Skin of body (tissue), 2 donors: ENCODE measurements around the gene APOBEC4. TPM values are rescaled to one million over a fixed set of nuclear protein-coding genes. Genes with fewer than 3 reads are reported as not detected.

ENCODE experiments used
- DNase-seq: peaks from one replicate; lab custom pipeline; 2025; lab: John Stamatoyannopoulos, UW
- total RNA-seq: library from RNA; depleted of rRNA; stranded (reverse); fragments of >200 nt; gene quantifications from one replicate; pipeline ENCODE4 v1.2.3, GENCODE V29; 2014

The APOBEC4 gene
- total RNA-seq, 1 donor from 2014 or later: not detected

DNA sequence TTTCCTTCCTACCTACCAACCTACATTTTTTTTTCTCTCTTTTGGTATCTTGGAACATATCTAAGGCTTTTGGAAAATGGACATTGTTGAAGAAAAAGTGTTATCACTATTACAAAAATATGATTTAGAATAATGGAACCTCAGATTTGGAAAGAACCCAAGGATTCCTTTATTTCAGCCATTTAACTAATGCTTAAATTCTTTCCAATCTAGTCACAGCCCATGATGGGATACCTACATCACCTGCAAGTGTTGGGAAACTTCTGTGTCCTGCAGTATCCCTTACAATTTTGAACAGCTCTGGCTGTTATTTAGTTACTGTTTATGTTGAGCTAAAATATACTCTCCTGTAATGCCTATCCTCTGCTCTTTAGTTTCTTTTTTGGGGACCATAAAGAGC, 22.3 kb upstream of the APOBEC4 start:
- DNase-seq: no peak

DNA sequence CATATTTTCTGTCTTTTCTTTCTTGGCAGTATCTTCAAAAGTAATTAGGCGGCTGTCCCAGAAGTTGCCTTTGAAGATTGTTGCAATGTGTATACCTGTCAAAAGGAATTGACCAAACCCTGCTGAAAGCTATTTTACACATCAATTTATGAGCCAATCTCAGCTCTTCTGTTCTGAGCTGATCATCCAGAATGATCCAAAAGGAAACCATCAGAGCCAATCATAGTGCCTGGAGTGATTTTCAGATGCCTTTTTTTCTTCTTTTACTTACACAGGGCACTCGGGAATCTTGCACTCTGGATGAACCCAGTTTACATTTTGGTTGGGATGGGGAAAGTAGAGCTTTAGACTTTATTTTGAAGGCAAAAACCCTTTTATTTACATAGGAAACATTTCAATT, 21.8 kb upstream of the APOBEC4 start:
- DNase-seq: peak; percentile 34

DNA sequence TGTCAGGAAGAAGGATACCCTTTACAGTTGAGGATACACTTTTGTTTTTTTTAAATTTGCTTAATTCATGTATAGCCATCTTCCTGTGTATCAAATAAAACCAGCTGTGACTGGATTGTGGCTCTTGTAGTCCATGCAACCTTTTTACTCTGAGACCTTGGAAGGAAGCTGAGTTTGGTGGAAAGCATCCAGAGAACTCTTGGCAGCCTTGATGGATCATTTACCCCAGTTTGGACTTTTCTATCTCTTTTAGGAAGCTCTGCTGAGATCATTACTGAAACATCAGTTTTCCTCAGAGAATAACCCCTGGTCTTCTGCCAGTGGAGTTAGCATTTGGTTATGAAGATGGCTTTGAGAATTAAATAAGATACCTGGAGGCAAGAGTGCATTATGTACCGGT, 21.2 kb upstream of the APOBEC4 start:
- peak; percentile 90 for DNase-seq

DNA sequence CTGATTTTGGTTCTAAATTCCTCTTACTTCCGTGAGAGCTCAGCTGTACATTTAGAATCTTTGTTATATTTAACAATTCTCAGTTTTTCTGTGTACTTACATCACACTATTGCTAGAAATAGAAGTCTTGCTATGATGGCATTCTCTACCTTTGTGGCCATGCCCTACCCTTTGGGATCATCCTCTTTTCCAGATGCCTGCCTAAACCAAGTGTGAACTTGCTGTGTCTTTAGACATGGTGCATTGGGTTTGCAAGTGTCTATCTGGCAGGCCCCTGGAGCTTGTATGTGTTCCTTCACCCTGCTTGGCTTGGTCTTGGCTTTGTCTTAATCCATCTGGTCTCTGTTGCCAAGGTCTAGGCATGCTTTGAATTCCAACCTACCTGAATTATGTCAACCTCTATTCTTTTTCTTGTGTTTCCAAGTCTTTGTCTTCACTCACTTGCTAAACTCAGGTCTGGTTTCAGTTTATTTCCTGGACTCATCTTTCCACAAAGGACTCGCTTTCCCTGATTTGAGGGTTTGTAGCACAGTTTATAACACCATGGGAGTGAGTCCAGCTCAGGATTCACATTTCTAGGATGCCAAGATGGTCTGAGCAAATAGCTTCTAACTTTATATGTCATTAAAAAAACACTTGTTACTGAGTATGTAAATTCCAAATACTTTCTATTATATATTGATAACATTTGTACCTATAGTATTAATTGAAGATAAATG, 20.6 kb upstream of the APOBEC4 start:
- no peak for DNase-seq

DNA sequence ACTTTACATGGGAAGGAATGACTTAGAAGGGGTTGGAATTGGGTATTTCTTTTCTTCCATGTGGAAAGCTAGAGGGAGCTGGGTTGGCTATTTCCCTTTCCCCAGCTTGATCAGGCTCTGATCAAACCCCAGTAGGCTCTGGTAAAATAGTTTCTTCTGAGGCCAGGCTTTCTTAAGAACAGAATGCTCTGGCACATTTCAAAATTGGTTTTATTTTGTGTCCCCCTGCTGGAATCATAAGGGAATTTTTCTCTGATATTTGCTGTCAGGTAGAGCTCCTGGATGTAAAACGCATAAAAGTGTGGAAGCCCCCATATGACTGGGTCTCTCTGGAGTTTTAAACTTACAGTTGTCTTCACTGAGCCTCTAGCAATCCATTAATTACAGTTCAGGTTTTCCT, 17.1 kb upstream of the APOBEC4 start:
- no peak for DNase-seq

DNA sequence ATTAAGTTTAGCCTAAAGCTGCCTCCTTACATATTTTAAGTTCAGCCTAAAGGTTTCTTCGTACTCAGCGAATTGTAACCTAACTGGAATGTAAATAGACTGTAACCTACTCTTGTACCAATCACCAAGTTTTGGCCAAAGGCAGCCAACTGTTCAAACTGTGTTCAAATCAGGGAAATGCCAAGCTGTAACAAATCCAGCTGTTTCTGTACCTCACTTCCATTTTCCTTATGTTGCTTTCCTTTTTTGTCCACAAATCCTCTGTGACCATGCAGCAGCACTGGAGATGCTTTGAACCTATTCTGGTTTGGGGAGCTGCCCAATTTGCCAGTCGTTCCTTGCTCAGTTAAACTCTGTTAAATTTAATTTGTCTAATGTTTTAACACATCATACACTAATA, 3.2 kb upstream of the APOBEC4 start:
- DNase-seq: no peak

DNA sequence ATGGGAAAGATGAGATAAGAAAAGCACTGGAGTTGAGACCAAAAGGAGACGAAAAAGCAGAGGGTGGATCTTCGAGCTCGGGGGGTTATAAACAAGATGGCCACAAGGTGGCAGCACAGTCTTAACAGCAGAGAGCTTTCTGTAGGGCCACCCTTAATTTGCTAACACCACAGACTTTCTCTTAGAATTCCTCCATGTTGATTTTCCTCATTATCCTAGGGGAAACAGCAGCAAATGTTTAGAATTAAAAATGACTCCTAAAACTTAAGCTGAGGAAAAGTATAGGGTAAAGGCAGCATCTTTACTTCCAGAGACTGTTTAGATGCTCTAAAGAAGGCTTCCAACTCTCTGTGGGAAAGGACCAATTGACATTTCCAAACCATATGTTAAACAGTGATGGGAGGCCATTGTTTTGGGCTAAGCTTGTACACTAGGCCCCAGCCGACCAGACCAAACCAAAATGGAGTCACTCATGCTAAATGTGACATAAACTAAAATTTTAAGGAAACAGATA, 2.5 kb upstream of the APOBEC4 start:
- DNase-seq: peak; percentile 72

DNA sequence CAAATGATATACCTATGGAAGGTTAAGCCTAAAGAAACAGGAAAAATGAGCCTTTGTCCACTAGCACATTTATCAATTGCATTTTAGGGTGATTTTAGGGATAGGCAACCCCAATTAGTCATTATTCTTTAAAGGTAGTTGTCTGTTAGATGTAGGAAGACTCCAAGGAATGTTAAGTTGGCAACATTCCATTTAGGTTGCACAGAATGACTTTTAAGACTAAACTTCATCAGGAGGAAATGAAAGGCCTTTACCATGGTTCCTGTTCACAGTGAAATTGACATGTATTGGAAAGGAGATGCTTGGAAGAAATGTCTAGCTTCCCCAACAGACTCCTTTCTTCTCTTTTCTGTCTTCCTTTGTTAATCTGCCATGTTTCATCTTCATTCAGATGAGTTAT, 1.6 kb upstream of the APOBEC4 start:
- no peak for DNase-seq

DNA sequence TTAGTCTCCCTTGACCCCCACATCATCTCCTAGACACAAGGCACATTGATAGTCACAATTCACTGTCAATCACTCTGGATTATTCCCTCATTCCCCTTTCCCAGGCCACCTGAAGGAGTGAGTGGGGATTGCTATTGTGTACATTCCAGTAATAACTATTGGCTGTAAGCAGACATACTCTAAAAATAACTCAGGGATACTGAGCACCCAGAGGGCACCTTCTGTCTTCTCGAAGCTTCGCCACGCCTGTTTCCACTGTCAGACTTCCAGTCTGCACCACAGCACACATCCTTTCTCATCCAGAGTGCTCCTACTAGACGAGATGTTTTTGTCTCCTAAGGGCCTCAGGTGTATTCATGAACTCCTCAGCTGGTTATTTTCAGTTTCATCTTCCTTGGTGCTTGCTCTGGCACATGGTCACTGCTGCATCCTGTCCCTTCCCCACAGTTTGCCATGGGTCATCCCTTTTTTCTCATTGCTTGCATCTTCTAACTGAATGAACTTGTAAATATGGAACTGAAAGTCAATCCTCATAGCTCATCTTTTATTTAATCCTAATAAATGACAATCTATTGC, 848 bp upstream of the APOBEC4 start:
- DNase-seq: no peak

DNA sequence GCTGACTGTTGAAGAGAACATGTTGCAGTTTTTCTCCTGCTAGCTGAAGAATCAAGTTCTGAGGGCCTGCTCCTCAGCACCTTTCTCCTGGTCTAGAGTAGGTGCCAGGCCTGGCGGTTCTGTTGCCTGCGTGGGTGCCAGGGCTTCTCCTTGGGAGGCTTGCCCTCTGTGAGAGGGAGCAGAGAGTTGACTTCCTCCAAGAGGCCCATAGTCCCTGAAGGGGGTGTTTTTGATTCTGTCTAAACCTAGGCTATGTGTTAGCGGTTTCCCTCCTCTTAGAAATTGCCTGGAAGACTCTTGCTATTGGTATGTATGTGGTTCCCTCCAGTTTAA, 312 bp upstream of the APOBEC4 start:
- no peak for DNase-seq

DNA sequence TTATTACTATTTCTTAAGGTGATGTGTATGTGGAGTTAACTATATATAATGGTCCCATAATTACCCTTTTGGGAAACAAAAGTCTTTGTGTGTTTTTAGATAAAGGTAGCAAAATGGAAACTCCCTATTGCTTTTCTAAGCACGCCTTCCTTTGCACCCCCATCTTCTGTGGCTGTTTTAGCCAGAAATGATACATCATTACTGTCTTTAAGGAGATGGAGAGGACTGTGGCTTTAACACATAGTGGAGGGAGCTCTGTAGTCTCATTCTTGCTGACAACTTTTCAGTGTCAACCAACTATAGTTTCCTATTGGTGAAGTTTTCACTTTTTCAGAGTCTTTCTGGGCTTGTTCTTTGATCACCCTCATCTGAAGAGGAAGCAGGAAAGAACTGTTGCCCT, 1.0 kb downstream of the APOBEC4 start:
- no peak for DNase-seq

DNA sequence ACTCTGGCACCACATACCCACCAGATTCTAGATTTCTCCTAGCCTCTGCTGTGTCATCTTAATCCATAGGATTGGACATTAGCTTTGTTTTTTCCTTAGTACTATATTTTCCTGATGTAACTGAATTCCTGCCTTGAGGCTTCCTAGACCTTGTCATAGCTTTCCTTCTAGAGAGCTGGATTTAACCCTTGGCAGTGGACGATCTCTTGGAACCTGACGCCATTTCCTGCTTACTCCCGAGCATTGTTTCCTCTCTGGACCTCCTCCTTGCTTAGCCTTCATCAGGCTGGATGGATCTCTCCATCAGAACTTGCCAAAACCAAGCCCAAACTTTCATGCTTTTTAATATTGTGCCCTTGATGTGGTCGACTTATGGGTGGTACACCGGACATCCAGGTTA, 1.5 kb downstream of the APOBEC4 start:
- no peak for DNase-seq

DNA sequence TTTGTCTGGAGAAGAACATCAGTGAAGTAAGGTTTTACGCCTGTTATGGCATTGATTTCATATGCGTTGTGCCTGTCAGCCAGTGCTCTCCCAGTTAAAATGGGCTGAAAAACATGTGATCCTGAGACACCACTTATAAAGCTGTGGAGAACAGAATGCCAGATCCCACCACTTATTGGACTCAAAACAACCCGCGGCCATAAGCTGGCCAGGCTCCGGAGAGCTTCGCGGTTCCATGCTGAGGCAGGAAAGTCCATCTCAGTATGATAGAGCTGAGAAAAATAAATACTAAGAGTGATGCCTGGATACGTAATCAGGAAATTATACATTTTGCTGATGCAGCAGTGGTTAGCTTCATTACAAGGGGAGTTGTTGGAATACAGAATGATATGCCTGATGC, 5.1 kb downstream of the APOBEC4 start:
- DNase-seq: no peak

DNA sequence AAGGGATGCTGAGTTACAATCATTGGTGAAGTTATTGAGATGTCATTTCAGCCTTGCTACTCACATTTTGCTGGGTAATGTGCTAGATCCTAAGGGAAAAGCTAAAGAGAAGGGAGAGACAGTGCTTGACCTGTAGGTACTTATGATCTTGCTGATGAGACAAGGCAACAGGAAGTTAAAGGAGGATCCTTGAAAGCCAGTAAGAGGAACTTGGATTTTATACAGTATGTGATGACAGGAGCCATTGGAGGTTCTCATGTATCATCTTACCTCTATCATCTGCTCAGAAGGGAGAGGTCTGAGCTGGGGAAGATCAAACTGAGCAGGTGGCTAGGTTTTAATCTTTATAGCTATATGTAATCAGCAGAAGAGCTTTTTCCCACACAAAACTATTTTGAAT, 6.3 kb downstream of the APOBEC4 start:
- no peak for DNase-seq

DNA sequence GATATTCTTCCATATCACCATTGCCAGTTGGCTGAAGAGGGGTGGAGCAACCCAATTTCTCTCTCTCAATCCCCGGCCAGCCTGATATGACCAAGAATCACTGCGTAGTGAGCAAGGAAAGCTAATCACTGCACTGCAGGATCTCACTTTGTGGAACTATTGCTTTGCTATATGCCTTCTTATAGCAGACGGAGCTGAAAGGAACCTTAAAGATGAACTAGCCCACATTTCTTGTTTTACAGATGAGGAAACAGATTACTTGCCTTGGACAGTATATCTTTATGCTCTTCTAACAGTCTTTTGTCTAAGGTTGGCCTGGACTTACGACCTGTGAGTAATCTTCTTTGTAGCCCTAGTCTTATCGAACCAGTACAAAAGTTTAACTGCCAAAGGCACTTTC, 7.6 kb downstream of the APOBEC4 start:
- DNase-seq: no peak

DNA sequence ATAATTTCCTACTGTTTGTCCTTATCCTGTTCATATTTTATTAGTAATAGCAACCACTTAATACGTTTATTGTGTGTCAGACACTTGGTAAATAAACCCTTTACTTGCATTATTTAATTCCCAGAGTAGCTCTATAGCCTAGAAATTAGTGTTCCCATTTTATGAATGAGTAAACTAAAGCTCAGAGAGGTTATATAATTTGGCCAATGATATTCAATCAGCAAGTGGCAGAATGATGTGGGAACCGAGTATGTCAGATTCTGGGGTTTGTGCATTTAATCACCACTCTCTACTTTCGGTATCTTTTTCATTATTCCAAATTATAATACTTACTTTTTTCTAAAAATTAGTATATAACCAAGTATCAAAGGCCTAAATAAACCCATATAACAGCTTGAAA, 10.9 kb downstream of the APOBEC4 start:
- no peak for DNase-seq

DNA sequence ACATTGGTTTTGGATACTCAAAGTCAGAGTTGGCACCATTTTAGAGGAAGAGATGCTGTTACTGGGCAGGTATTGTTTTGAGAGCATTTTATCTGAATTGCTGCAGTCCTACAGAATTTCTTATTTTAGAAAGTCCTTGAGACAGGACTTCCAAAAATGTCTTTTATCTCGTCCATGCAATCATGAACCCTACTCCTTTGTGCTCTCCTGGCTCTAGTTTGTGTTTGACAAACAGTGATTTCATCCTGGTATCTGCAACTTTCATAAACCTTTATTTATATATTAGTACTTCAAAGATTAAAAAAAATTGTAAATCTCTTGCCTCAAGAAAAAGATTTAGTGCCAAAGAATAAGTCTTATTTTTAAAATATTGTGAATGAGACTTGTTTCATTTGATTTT, 12.9 kb downstream of the APOBEC4 start:
- DNase-seq: no peak

DNA sequence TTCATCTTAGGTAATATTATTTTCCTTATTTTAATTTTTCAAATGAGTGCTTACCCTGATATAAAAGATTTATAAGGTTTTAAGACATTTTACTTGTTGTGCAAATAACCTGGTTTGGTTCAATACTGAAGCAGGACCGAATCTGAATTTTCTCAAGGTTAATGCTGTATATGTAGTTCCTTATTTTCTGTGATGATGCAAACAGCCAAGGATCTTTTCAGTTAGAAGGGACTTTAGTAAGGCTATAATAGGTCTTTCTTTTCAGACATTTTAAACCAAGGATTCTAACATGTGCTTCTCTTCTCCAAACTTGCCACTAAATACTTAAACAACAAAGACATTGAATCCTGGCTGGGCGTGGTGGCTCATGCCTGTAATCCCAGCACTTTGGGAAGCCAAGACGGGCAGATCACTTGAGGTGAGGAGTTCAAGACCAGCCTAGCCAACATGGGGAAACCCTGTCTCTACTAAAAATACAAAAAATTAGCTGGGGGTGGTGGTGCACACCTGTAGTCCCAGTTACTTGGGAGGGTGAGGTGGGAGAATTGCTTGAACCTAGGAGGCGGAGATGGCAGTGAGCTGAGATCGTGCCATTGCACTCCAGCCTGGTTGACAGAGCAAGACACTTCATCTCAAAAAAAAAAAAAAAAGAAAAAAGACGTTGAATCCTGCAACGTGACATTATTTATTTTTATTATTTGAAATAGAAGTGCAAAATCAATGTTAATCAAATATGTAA, 14.3 kb downstream of the APOBEC4 start:
- no peak for DNase-seq

DNA sequence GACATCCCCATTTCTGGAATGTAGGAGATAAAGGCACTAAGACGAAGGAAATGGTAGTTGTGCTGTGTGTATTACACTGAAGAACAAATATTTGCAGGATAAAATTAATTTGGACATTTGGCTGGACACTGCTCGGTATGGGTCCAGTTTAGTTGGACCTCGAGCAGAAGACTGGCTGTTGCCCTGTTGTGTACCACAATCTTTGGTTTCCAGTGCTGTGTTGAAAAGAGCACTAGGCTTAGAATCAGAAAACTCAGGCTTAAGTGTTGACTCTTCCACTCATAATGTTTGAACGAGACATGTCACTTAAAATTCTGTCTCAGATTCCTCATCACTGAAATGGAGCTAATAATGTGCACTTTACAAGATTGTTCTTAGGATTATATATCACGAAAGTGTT, 16.3 kb downstream of the APOBEC4 start:
- DNase-seq: no peak

DNA sequence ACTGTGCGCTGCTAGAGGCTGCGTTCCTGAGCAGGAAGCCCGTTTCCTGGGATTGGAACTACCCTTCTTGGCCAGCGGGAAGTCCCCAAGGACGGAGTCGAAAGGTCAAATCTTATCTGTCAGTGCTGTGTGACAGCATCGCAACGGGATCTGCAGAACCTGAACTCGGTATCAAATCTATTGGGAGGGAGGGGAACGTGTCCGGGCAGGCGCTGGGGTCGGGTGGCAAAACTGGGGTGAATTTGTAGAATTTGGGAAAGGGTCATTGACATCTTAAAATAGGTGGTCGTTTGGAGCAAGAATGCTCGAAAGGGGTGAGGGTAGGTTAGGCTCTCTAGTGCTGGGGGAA, 16.8 kb downstream of the APOBEC4 start:
- no peak for DNase-seq

DNA sequence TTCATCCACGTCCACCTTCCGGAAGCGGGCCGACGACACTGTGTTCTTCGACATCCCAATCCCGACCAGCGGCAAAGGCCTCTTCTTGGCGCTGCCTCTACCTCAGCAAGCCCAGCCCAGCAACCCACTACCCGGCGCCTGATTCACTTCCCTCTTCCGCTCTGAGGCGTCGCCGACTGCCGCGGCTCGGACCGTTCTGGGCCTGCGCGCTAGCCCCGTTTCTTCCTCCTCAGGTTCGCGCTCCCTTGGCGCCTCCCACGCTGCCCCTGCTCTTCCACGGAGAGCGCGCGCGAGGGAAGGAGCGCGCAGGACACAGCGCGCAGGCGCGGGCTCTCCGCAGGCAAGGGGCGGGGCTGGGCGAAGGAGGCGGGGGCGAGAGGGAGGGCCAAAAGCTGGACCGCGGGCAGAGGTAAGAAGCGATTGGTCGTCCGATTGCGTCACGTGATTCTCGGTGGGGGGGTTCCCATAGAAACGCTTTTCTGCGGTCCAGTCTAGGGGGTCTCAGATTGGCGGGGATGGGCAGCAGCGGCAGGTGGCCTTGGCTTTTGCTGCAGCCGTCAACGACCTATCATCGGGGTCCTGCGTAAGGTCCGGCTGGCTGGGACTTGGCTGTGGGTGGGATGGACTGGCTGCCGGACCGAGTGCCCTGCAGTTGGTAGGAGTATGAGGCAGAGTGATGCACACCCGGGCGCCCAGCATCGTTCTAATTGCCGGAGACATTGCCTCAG, 17.3 kb downstream of the APOBEC4 start, which contains the start of gene ARPC5:
TSS of gene ARPC5 (minus strand) at position 178 of the 728 bp plus-strand sequence. CDS start at position 54, 124 bp downstream.
- peak; percentile 97 for DNase-seq

DNA sequence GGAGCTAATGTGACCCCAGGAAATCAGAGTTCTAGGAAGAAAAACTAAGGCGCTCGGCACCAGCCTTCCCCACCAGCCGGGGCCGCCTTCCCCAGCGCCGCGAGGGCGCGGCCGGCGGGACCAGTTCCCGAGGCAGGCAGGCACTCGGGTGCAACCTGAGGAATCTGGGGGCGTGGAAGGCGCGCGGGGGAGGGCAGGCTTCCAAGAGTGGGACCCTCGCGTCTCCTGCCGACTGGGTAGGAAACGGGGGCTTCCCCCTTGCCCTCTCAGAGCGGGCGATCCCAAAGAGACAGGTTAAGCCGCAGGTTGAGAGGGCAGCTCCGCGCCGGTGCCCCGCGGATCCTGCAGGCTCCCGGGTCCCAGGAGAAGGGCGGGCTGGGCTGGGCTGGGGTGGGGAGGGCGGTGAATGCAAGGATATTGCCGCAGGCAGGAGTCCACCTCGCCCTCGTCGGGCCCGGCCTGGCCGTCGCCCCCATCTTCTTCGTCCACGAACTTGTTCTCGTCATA, 18.0 kb downstream of the APOBEC4 start:
- no peak for DNase-seq
